Smooth muscle cell of the brain vasculature (primary cell): ENCODE measurements around the gene WHAMM.
"Not testable (repeated sequence)": the region's sequence is repeated elsewhere in the genome, so short reads cannot be mapped to it uniquely, and the experiment has no call there.

ENCODE experiments used
- DNase-seq: peaks from one replicate; pipeline ENCODE4 v3.0.0-alpha.2; 2012; ENCODE audit warnings: low read depth, low spot score

The WHAMM gene

DNA sequence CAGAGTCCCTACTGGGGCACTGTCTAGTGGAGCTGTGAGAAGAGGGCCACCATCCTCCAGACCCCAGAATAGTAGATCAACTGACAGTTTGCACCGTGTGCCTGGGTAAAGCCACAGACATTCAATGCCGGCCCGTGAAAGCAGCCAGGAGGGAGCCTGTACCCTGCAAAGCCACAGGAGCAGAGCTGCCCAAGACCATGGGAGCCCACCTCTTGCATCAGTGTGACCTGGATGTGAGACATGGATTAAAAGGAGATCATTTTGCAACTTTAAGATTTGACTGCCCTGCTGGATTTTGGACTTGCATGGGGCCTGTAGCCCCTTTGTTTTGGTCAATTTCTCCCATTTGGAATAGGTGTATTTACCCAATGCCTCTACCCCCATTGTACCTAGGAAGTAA is 56.6 kb downstream of the WHAMM start:
- not testable (repeated sequence) for DNase-seq

DNA sequence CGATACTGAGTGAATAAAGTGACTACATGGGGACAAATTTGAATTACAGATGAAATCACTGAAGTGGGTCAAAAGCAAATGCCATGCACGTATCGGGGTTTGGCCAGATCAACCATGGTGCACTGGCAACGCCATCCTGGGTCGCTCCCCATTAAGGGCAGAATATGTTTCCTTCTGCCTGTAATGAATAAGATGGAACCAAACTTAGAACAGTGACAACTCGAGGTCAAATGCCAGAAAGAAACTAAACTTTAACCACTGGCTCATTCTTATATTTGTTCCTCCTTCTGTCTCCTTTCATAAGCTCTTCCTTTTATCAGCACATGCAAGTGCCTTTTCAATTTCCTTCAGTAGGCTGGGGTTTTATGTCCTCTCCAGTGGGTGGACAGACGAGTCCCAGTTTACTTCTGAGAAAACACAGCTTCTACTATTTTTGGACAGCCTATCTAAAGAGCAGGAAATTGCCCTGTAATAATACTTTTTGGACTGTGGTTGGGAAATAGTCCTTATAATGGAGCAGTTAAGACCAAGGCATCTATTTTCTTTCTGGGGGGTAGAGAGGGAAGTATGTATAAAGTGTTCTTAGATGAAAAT is 61.4 kb downstream of the WHAMM start:
- no peak for DNase-seq

DNA sequence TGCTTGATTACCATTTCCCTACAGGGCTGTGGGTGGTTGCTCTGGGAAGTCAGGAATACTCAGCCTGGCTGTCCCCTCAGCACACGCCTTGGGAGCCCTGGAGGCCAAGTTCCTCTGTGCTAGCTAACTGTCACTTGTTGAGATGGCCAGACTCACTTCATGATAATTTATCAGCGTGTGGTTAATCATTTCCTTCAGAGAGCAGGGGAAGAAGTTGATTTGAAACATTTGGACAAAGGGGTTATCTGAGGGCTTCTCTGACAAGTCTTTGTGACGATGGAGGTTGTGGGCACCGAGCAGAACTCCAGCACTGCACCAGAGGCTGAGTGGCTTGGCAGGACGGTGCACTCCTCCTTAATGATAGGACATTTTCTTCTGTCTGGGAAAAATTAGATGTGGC is 61.9 kb downstream of the WHAMM start:
- no peak for DNase-seq

DNA sequence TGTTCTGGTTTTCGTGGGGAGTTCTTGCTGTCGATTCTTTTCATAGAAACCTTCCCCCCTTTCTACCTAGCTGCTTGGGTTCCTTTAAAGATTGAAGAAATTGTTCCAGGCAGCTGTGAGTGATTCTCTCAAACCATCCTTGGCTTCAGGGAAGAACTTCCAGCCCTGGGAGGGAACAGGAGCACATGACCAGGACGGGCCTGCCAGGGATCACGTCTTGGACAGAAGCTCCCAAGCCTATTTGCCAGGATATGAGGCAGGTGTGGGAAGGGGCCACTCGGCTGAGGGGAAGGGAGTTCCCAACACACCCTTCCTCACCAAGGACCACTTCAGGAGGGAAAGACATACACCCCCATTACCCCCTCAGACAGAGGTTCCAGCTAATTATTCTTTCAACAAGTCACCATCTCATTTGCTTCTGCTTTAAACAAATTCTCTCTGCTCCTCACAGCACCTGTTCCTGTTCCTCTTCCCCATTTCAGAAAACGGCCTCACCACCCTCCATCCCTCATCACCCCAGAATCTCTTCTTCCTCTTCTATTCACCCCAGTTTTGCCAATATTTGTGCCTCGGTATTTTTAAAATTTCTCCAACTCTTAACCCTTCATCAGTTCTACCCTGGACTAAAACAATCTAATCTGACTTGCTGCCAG is 62.5 kb downstream of the WHAMM start:
- no peak for DNase-seq

DNA sequence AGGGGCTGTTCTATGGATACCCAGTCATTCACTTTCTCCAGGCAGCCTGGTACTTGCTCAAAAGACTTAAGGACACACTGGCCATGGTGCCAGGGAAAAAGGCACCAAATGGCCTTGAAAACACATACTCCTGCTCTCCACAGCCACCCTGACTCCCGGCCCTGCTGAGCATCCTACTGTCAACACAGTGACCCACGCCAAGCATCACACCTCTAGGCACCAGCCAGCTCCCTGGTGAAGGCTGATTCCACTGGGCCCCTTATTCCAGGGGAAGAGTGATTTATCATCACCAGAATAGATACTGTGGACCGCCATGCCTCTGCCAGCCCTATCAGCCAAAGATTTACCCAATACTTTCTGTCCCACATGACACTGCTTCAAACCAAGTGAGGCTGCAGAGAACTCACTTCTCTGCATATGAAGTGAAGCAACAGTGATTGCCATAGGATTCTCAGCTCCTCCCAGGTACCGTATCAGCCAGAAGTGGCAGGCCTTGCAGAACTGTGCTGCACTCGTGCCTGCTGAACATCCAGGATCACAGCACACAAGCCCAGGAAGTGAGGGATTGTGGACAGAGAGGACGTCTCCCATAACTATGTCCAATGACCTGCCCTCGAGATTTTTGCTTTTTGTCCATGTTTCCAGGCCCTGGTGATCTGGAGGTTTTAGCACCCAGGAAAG is 63.7 kb downstream of the WHAMM start:
- no peak for DNase-seq

DNA sequence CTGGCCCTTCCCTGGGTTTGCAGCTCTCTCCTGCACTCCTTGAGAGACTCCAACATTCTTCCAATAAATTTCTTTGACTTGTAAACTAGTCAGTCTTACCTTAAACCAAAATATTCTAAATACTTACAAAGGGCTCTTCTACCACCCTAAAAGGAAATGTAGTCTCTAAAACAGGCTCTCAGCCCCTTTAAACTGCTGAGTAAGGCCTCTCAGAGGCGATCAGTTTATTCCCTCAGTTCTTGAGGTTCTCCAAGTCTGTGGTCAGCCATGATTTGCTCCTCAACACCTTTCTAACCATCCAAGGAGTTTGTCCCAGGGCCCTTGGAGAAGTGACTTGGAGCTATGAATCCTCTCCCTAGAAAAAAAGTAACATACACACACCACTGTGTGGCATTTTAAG is 64.8 kb downstream of the WHAMM start:
- no peak for DNase-seq

DNA sequence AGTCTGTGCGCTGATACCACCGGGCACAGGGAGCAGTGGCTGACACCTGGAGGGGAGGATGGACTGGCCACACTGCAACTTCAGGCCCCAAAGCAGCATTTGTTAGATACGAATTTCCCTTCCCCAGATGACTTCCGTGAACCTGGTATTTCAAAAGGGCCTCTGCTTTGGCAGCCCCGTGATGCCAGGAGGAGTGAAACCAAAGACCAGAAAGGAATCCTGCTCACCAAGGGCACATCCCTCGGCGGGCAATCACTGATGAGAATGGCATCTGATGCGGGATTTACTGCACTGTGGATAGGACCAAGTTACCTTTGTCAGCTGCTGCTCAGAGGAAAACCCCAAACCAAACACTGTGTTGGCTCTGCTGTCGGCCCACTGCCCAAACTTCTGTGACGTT is 65.5 kb downstream of the WHAMM start:
- DNase-seq: no peak

DNA sequence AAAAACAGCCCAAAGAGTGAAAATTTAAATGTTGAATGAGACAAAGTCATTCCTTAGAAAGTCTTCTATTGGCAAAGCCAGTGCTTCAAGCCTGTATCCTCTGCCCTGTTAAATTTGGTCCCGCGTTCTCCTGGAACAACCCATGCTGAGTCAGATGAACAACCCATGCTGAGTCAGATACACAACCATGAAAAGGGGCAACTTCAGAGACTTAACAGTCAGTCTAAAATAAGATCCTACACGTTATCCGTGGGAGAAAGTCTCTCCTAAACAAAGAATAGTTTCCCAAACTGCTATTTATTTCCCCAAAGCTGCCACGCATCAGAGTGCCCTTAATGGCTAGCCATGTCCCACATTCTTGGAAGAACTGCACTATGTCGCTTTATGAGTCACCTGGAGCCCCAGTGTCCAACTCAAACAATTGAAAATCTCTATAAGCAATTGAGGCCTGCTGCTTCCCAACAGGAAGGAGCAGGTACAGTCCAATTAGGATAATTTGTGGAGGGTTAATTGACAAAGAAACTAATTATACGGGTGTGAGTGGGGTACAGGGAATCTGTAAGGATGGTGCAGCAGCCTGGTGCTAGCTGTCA is 66.1 kb downstream of the WHAMM start:
- DNase-seq: no peak

DNA sequence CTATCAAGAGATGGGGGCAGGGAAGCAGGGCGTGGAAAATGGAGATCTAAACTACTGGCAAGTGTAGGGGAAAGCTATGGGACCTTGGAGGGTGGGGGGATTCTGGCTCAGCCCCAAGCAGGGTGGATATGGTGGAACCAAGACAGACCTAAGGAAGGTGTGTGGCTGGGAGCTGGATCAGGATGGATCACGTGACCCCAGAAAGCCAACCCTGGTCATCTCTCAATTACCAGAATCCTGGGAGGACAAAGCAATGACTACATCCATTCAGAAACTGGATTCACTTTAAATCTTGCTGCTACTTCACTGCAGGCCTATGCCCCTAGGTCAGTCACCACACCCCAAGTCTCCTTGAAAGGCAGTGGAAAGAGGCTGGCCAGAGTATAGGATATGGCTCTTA is 68.4 kb downstream of the WHAMM start:
- DNase-seq: no peak

DNA sequence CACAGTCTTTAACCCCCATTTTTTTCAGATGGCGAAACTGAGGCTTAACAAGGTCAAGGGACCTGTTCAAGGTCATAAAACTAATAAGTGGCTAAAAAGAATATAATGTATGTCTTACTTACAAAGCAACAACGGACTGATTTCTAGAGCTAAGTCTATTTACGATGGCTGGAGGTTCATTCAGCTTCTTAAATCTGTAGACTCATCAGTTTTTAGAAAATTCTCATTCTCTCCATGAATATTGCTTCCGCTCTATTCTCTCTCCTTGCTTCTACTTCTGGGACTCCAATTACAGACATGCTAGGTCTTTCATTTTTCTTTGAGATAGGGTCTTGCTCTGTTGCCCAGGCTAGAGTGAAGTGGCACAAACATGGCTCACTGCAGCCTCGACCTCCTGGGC is 68.9 kb downstream of the WHAMM start:
- DNase-seq: no peak

DNA sequence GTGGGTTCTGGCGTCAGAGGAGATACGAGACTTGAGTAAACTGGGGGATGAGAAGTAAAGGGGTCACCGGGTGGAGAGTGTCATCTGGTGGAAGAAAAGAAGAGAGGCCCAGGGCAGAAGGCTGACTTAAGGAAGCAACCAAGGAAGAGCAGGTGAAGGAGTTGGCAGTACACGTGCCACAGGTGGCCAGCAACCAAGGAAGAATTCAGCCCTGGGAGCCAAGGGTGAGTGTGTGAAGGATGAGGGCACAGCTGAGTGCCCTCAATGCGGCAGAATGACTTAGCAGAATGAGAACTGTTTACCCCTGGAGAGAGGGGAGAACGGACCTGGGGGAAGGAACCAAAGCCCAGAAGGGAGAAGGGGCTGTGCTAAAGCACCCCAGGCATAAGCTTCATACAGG is 71.3 kb downstream of the WHAMM start:
- no peak for DNase-seq

DNA sequence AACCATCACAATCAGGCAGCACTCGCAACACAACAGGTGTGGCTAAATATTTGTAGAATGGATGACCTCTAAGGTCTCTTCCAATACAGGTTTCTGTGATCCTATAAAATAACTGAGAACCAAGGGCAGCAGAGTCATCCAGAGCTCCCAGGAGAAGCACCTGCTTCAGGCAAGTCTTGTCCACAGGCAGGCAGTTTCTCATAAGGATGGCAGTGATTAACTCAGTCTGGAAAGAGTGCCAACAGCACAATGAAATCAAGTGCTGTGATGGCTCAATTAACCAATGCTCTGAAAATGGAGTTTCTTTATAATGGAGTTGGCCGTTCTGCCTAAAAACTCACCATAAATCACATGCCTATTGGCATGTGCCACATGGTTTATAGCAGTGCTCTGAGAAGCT is 72.3 kb downstream of the WHAMM start:
- no peak for DNase-seq

DNA sequence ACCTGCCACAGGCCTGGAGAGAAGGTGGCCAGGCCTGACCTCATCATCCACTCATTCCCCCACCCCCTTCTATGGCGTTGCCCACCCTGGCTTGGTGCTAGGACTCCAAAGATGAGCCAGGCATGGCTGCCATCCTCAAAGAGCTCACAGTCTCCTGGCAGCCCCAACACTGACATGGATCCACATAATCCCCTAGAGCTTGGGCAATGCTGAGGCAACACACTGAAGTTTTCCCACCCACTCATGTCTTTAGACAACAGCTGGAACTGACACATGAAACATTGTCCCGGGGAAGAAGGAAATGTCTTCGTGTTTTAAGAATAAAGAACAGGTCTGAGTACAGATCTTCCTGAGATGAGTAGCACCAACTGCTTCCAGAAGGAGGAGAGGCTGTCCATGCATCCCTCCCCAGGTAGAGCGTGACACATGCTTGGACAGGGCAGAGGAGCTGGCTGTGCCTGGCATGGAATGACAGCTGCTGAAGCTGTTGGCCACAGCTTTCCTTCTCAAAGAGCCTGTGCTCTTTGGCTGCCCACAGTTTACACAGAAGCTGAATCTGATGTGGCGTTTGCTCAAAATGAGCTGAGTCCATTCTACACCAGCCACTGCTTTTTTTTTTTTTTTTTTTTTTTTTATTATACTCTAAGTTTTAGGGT is 73.0 kb downstream of the WHAMM start:
- DNase-seq: no peak
